ENCODE data around the gene FBXO40. TPM values are rescaled to one million over a fixed set of nuclear protein-coding genes. Genes with fewer than 3 reads are reported as not detected.

FBXO40 gene
- total and polyA plus RNA-seq, 2 donors (not counting 1 experiment from before 2014, with no cell fraction given), result not detected

DNA sequence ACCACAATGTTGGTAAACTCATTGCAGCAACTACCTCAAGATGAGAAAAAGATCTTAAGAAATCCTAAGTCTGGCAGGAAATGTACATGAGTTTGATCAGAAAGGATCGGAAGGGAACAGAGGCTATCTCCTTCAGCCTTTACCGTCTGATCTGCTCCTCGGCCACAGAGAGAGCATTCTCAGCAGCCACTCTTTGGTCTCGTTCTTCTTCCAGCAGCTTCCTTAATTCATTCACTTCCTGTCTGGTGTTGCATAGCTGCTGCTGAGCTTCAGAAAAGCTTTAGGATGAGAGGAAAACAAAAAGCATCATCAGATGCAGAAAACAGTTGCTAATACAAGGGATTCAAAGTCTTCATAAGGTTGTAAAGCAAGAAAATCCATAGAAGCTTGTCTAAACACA is 74.2 kb downstream of the FBXO40 start:
- Histone ChIP-seq H3K9me3 (ENCODE audit: control extremely low read depth in 1 of 3, control insufficient read depth in 2 of 3, insufficient read depth in 1 of 3, low read length in 2 of 3) (no peaks in the 10 kb centered on the region), H3K27me3 (replicated peaks in 1 of 4; ENCODE audit: control extremely low read depth in 1 of 4, control insufficient read depth in 3 of 4, insufficient read depth in 4 of 4, low read length in 3 of 4) (no peaks in the 10 kb centered on the region), H3K4me3 (ENCODE audit: control extremely low read depth in 1 of 5, extremely low read depth in 1 of 5, insufficient read depth in 1 of 5, low read depth in 2 of 5, low read length in 4 of 5) (no peak overlapping the region), H3K79me2 (ENCODE audit: control insufficient read depth, insufficient read depth, low read length) (no peaks in the 10 kb centered on the region), H3K4me1 (ENCODE audit: control insufficient read depth in 2 of 2, insufficient read depth in 2 of 2, low read length in 2 of 2) (no peaks in the 10 kb centered on the region), H3K9ac (ENCODE audit: low read length) (no peak overlapping the region), H3K36me3 (replicated peaks in 1 of 2; ENCODE audit: control extremely low read depth in 1 of 2, control insufficient read depth in 1 of 2, extremely low read depth in 1 of 2, insufficient read depth in 2 of 2, low read length in 1 of 2) (peaks cover 4 to 53% of the 10 kb centered on the region in 2 experiments), H3K27ac (ENCODE audit: low read length in 2 of 2) (no peak overlapping the region), H3K4me2 (replicated peaks; ENCODE audit: low read depth, low read length, poor library complexity, severe bottlenecking) (no peak overlapping the region), H4K20me1 (ENCODE audit: control insufficient read depth, insufficient read depth, low read length, poor library complexity, severe bottlenecking) (no peaks in the 10 kb centered on the region), H2AFZ (ENCODE audit: insufficient read depth, low read depth, low read length, poor library complexity, severe bottlenecking) (no peak overlapping the region)
- Mint-ChIP-seq H3K4me1 (no peaks in the 10 kb centered on the region), H3K4me3 (no peak overlapping the region), H3K27ac (no peak overlapping the region), H3K27me3 (no peaks in the 10 kb centered on the region), H3K9me3 (ENCODE audit: insufficient read depth) (no peaks in the 10 kb centered on the region)
- ATAC-seq (ENCODE audit: low read depth), result no peak
- DNase-seq, result no peak
- POLR2A ChIA-PET, result interaction anchor here (0.6 kb wide), 1 partner anchor 696 kb away, joined by 3 read pairs; no protein-coding TSS in a partner anchor
- intact Hi-C loops (cut with micrococcal nuclease), result no loop called here
- TF ChIP-seq EZH2 (IDR thresholded peaks at IDR 0.05; ENCODE audit: borderline replicate concordance, insufficient read depth, low read depth, low read length, poor library complexity, severe bottlenecking), result no peak
- TF ChIP-seq, protein P1, sequence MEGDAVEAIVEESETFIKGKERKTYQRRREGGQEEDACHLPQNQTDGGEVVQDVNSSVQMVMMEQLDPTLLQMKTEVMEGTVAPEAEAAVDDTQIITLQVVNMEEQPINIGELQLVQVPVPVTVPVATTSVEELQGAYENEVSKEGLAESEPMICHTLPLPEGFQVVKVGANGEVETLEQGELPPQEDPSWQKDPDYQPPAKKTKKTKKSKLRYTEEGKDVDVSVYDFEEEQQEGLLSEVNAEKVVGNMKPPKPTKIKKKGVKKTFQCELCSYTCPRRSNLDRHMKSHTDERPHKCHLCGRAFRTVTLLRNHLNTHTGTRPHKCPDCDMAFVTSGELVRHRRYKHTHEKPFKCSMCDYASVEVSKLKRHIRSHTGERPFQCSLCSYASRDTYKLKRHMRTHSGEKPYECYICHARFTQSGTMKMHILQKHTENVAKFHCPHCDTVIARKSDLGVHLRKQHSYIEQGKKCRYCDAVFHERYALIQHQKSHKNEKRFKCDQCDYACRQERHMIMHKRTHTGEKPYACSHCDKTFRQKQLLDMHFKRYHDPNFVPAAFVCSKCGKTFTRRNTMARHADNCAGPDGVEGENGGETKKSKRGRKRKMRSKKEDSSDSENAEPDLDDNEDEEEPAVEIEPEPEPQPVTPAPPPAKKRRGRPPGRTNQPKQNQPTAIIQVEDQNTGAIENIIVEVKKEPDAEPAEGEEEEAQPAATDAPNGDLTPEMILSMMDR (IDR thresholded peaks at IDR 0.05), result no peak
- WGBS (ENCODE audit: insufficient coverage), result 100% methylated on average over 3 of the region's 4 CpGs
- CTCF ChIA-PET, result no interaction called here

DNA sequence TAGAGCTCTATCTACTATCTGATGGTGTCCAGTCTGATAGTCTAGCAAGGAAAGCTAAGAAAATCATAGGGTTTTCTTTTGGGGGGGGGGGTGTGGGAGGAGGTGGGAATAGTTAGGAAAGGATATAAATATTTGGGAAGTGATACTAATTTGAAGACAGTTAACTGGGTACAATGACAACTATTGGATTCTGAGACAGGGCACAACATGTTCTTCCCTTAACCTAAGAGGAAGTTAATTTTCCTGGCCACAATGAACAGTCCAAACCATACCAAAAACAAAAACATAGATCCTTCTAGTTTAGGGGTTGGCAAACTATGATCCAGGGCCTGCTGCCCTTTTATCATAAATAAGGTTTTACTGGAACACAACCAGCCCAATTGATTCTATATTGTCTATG is 77.5 kb downstream of the FBXO40 start:
- H3K27me3 ChIP-seq (replicated peaks in 1 of 4; ENCODE audit: control extremely low read depth in 1 of 4, control insufficient read depth in 3 of 4, insufficient read depth in 4 of 4, low read length in 3 of 4), result no peaks in the 10 kb centered on the region
- no peaks in the 10 kb centered on the region for H3K9me3 ChIP-seq (ENCODE audit: control extremely low read depth in 1 of 3, control insufficient read depth in 2 of 3, insufficient read depth in 1 of 3, low read length in 2 of 3)
- no peak overlapping the region for H3K4me2 ChIP-seq (replicated peaks; ENCODE audit: low read depth, low read length, poor library complexity, severe bottlenecking)
- ChIA-PET POLR2A (no interaction called here), CTCF (interaction anchor here (0.7 to 1.7 kb wide), 2 partner anchors 10 to 456 kb away, joined by 3 to 5 read pairs; partner anchors contain the start of gene HCLS1)
- no peaks in the 10 kb centered on the region for H3K4me1 ChIP-seq (ENCODE audit: control insufficient read depth in 2 of 2, insufficient read depth in 2 of 2, low read length in 2 of 2)
- H4K20me1 ChIP-seq (ENCODE audit: control insufficient read depth, insufficient read depth, low read length, poor library complexity, severe bottlenecking), result no peaks in the 10 kb centered on the region
- Mint-ChIP-seq H3K9me3 (ENCODE audit: insufficient read depth) (no peaks in the 10 kb centered on the region), H3K27ac (no peak overlapping the region), H3K4me1 (no peaks in the 10 kb centered on the region), H3K4me3 (no peak overlapping the region), H3K27me3 (no peaks in the 10 kb centered on the region)
- no peak overlapping the region for H3K9ac ChIP-seq (ENCODE audit: low read length)
- H3K79me2 ChIP-seq (ENCODE audit: control insufficient read depth, insufficient read depth, low read length), result no peaks in the 10 kb centered on the region
- peaks cover 8 to 42% of the 10 kb centered on the region in 2 experiments for H3K36me3 ChIP-seq (replicated peaks in 1 of 2; ENCODE audit: control extremely low read depth in 1 of 2, control insufficient read depth in 1 of 2, extremely low read depth in 1 of 2, insufficient read depth in 2 of 2, low read length in 1 of 2)
- DNase-seq, result no peak
- no peak for ATAC-seq (ENCODE audit: low read depth)
- H3K4me3 ChIP-seq (ENCODE audit: control extremely low read depth in 1 of 5, extremely low read depth in 1 of 5, insufficient read depth in 1 of 5, low read depth in 2 of 5, low read length in 4 of 5), result no peak overlapping the region
- no peak overlapping the region for H2AFZ ChIP-seq (ENCODE audit: insufficient read depth, low read depth, low read length, poor library complexity, severe bottlenecking)
- no peak overlapping the region for H3K27ac ChIP-seq (ENCODE audit: low read length in 2 of 2)
- intact Hi-C loops (cut with micrococcal nuclease), result no loop called here
- TF ChIP-seq, protein P1 (IDR thresholded peaks at IDR 0.05), result no peak
- no peak for TF ChIP-seq EZH2 (IDR thresholded peaks at IDR 0.05; ENCODE audit: borderline replicate concordance, insufficient read depth, low read depth, low read length, poor library complexity, severe bottlenecking)
